HUES48 (cell line): ENCODE measurements around the gene ZNF716.
"Not testable (repeated sequence)": the region's sequence is repeated elsewhere in the genome, so short reads cannot be mapped to it uniquely, and the experiment has no call there.

ENCODE experiments used
- H3K27ac ChIP-seq: one replicate; pipeline ENCODE4 v1.7.0; 2013; ENCODE audit warnings: low read depth, low read length, inconsistent platforms
- H3K27me3 ChIP-seq: 2 replicates; pipeline ENCODE4 v1.6.1; 2013; ENCODE audit warnings: mild to moderate bottlenecking, low read length; ENCODE audit not compliant: control insufficient read depth, insufficient read depth
- H3K36me3 ChIP-seq: 2 replicates; pipeline ENCODE4 v1.6.1; 2013; ENCODE audit warnings: low read length; ENCODE audit not compliant: control insufficient read depth, insufficient read depth
- H3K4me1 ChIP-seq: 2 replicates; pipeline ENCODE4 v1.6.1; 2013; ENCODE audit warnings: mild to moderate bottlenecking, low read length; ENCODE audit not compliant: control insufficient read depth, insufficient read depth
- H3K4me3 ChIP-seq: 2 replicates; pipeline ENCODE4 v1.5.1; 2013; ENCODE audit warnings: mild to moderate bottlenecking, low read depth, low read length
- H3K9ac ChIP-seq: 2 replicates; pipeline ENCODE4 v1.6.1; 2013; ENCODE audit warnings: mild to moderate bottlenecking, low read depth, low read length, moderate library complexity
- H3K9me3 ChIP-seq: 2 replicates; pipeline ENCODE4 v1.6.1; 2013; ENCODE audit warnings: low read length; ENCODE audit not compliant: control insufficient read depth, insufficient read depth

Gene ZNF716

DNA sequence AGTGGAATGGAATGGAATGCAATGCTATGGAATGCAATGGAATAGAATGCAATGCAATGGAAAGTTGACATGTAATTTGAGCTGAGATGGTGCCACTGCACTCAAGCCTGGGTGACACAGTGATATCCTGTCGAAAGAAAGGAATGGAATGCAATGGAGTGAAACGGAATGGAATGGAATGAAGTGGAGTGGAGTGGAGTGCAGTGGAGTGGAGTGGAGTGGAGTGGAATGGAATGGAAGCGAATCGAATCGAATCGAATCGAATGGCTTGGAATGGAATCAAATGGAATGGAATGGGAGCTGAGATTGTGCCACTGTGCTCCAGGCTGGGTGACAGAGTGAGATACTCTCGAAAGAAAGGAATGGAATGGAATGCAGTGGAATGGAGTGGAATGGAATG lies 45.1 kb downstream of the ZNF716 start:
- not testable (repeated sequence) for H3K36me3 ChIP-seq, H3K27me3 ChIP-seq, H3K4me3 ChIP-seq, H3K4me1 ChIP-seq, H3K9ac ChIP-seq, H3K27ac ChIP-seq
- H3K9me3 ChIP-seq = peaks cover 90% of the 10 kb centered on the region

DNA sequence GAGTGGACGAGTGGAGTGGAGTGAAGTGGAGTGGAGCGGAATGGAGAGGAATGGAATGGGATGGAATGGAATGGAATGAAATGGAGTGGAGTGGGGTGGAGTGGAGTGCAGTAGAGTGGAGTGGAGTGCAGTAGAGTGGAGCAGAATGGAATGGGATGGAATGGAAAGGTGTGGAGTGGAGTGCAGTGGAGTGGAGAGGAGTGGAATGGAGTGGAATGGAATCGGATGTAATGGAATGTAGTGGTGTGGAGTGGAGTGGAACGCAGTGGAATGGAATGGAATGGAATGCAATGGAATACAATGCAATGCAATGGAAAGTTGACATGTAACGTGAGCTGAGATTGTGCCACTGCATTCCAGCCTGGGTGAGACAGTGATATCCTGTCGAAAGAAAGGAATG lies 46.4 kb downstream of the ZNF716 start:
- peaks cover 87% of the 10 kb centered on the region for H3K9me3 ChIP-seq
- H3K9ac ChIP-seq = no peak overlapping the region
- no peaks in the 10 kb centered on the region for H3K36me3 ChIP-seq
- no peak overlapping the region for H3K27ac ChIP-seq
- peak overlapping the region; percentile 25; the same call in 1 of the 2 replicates for H3K4me3 ChIP-seq
- H3K4me1 ChIP-seq = no peaks in the 10 kb centered on the region
- no peaks in the 10 kb centered on the region for H3K27me3 ChIP-seq

DNA sequence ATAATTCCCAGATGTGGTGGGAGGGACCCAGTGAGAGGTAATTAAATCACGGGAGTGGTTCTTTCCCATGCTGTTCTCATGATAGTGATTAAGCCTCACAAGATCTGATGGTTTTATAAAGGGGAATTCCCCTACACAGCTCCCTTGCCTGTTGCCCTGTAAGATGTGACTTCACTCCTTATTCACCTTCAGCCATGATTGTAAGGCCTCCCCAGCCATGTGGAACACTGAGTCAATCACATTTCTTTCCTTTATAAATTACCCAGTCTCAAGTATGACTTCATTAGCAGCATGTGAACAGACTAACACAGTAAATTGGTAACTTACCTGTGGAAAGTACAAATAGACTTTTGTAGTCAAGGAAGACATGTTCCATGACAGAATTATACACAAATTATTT lies 55.2 kb downstream of the ZNF716 start:
- peaks cover 85% of the 10 kb centered on the region for H3K9me3 ChIP-seq
- H3K27me3 ChIP-seq = no peaks in the 10 kb centered on the region
- no peak overlapping the region for H3K9ac ChIP-seq
- no peak overlapping the region for H3K27ac ChIP-seq
- H3K36me3 ChIP-seq = no peaks in the 10 kb centered on the region
- no peaks in the 10 kb centered on the region for H3K4me1 ChIP-seq
- no peak overlapping the region for H3K4me3 ChIP-seq
